Stomach (tissue), 8 donors: ENCODE measurements around the gene TRPV4. TPM values are rescaled to one million over a fixed set of nuclear protein-coding genes. Genes with fewer than 3 reads are reported as not detected.

Experiments
- polyA plus RNA-seq, 3 donors: library from polyadenylated mRNA; stranded (reverse); fragments of 200-250 nt; gene quantifications; one replicate each; pipeline ENCODE4 v1.2.3, GENCODE V29; 2013
- small RNA-seq, 4 donors: library from RNA; depleted of rRNA; stranded (forward); fragments of <200 nt; gene quantifications; one replicate each; pipeline ENCODE3, GENCODE V24; 2016
- total RNA-seq, 5 donors: library from RNA; depleted of rRNA; stranded (reverse); fragments of >200 nt; gene quantifications; one replicate each; pipeline versions ENCODE4 v1.1.0 to v1.2.3, GENCODE V29; 2014 to 2016
- donor health status: healthy with polysubstance abuse.
- donor health status: Bipolar disorder and iron deficiency.
- donor health status: healthy.

The TRPV4 gene
- total and polyA plus RNA-seq, 8 donors, result 0.75 to 3.8 (median 1.4) TPM; not detected in 4

Small RNA genes lying within 50 kb of the gene (small RNA-seq; reads per million reads assigned to genes)
- gene MIR4497 (0 reads per million in 4 donors), gene RN7SL441P (0 reads per million in 4 donors)

Other genes starting within 250 kb of the TRPV4 start
- 10 to 100 TPM in 1 of 5 donors, 1 to 10 TPM in 4; 1.7 to 19.7 (median 5.4) TPM for gene FAM222A, start 119.6 kb downstream of the TRPV4 start, total RNA-seq
- gene FAM222A, start 119.6 kb downstream of the TRPV4 start, polyA plus RNA-seq, result 1 to 10 TPM; 3.1 to 5.4 (median 3.7) TPM
- 10 to 100 TPM; 26.4 to 93.6 (median 60.7) TPM for gene GLTP, start 47.1 kb upstream of the TRPV4 start, total RNA-seq
- 10 to 100 TPM; 28.0 to 80.7 (median 39.6) TPM for gene GLTP, start 47.1 kb upstream of the TRPV4 start, polyA plus RNA-seq
- gene TCHP, start 66.9 kb upstream of the TRPV4 start, total RNA-seq, result 10 to 100 TPM; 13.8 to 45.5 (median 28.3) TPM
- 10 to 100 TPM in 1 of 3 donors, 1 to 10 TPM in 2; 7.9 to 11.9 (median 8.8) TPM for gene TCHP, start 66.9 kb upstream of the TRPV4 start, polyA plus RNA-seq
- 10 to 100 TPM; 25.8 to 98.6 (median 61.0) TPM for gene GIT2, start 163.0 kb upstream of the TRPV4 start, total RNA-seq
- 10 to 100 TPM in 1 of 3 donors, 1 to 10 TPM in 2; 6.4 to 10.6 (median 7.2) TPM for gene GIT2, start 163.0 kb upstream of the TRPV4 start, polyA plus RNA-seq
- gene ANKRD13A, start 166.0 kb upstream of the TRPV4 start, total RNA-seq, result 100 to 1,000 TPM in 1 of 5 donors, 10 to 100 TPM in 4; 17.7 to 150 (median 56.6) TPM
- 10 to 100 TPM; 13.0 to 15.6 (median 13.6) TPM for gene ANKRD13A, start 166.0 kb upstream of the TRPV4 start, polyA plus RNA-seq
- gene C12orf76, start 215.1 kb upstream of the TRPV4 start, total RNA-seq, result 10 to 100 TPM in 4 of 5 donors, 1 to 10 TPM in 1; 7.0 to 44.2 (median 13.8) TPM
- 10 to 100 TPM in 1 of 3 donors, 1 to 10 TPM in 2; 7.8 to 11.5 (median 9.8) TPM for gene C12orf76, start 215.1 kb upstream of the TRPV4 start, polyA plus RNA-seq